HG03175 (cell line): ENCODE data around the gene ANKRD18B.
"Not testable (repeated sequence)": the region's sequence is repeated elsewhere in the genome, so short reads cannot be mapped to it uniquely, and the experiment has no call there.

Experiments
- ATAC-seq: cut with Tn5 transposase; IDR thresholded peaks from one replicate; pipeline ENCODE4 v1.9.1; 2021; ENCODE audit warnings: mild to moderate bottlenecking, moderate library complexity; ENCODE audit not compliant: unreplicated experiment

Gene ANKRD18B

DNA sequence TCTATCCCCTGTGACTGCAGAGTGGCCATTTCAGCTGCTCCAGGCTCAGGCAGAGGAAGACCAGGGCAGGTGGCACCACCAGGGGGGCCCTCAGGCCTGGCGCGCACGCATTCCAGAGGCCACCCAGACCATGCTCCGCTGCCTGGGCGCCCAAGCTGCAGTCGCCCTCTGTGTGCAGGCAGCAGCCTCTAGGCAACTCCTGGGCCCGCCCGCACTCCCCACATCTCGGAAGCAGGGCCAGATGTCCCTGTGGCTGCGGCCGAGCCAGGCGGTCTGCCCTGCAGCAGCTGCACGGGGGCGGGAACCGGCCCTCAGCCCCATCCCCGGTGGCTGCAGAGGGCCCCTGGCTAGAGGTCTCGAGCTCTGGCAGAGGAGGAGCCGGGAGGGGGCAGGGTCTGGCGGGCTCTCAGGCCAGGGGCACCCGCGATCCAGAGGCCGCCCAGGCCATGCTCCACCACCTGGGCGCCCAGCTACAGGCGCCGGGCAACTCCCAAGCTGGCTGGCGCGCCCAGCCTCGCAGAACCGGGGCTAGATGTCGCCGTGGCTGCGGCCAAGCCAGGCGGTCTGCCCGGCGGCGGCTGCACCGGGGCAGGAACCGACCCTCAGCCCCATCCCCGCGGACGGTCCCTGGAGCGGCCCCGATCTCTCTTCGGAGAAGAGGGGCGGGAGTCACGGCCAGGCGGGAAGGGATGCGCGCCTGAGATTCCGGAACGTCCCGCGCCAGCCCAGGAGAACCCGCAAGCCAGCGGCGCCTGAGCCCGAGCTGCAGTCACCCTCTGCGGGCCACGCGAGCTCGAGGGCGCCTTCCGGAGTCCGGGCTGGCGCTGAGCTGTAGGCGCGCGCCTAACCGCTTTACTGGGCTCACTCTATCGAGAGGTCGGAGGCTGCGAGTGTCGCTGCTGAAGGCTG, at the start of gene ANKRD18B:
TSS of gene ANKRD18B (plus strand) at position 855 of the 909 bp plus-strand sequence. CDS start 239 bp downstream, outside the sequence.
- not testable (repeated sequence) for ATAC-seq

DNA sequence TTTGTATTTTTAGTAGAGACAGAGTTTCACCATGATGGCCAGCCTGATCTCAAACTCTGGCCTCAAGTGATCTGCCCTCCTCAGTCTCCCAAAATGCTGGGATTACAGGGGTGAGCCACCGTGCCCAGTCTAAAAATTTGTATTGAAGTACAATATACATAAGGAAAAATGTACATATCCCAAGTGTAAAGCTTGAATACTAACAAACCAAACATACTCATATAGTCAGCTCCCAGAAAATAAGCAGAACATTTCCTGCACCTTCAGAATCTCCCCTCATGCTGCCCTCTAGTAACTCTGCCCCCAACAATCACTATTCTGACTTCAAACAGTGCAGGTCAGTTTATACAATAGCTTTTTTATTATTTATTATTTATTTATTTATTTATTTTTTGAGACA, 48.7 kb upstream of the ANKRD18B start:
- no peak for ATAC-seq

DNA sequence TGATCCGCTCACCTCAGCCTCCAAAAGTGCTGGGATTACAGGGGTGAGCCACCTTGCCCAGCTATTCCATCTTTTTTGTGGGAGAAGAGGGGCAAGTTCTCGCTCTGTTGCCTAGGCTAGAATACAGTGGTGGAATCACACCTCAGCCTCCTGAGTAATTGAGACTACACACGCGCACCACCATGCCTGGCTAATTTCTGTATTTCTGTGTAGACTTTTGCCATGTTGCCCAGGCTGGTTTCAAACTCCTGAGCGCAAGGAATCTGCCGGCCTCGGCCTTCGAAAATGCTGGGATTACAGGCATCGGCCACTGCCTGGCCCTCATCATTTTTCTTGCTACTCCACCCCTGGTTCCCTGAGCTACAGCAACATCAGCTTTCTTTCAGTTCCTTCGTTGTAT, 47.5 kb upstream of the ANKRD18B start:
- no peak for ATAC-seq

DNA sequence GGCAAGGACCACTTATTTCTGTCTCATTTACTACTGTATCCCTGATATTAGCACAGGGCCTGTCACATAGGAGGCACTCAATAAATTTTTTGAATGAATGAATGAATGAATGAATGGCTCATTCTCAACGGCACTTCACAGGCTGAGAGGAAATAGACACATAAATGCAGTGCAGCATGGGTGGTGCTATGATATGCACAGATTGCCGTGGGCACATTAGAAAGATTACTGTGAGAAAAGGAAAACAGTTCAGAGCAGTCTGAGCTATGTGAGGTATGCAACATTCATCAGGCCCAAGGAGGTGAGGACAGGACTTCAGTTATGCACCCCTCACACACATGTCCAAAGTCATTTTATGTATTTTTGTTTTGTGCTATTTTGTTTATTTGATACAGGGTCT, 43.9 kb upstream of the ANKRD18B start:
- ATAC-seq = no peak

DNA sequence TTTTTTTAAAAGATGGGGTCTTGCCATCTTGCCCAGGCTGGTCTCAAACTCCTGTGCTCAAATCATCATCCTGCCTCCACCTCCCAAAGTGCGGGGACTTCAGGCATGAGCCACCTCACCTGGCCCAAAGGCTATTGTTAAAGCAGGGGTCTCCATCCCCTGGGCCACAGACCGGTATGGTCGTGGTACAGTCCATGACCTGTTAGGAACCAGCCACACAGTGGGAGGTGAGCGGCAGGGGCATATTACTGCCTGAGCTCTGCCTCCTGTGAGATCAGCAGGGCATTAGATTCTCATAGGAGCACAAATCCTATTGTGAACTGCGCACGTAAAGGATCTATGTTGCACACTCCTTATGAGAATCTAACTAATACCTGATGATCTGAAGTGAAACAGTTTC, 43.1 kb upstream of the ANKRD18B start:
- ATAC-seq = no peak

DNA sequence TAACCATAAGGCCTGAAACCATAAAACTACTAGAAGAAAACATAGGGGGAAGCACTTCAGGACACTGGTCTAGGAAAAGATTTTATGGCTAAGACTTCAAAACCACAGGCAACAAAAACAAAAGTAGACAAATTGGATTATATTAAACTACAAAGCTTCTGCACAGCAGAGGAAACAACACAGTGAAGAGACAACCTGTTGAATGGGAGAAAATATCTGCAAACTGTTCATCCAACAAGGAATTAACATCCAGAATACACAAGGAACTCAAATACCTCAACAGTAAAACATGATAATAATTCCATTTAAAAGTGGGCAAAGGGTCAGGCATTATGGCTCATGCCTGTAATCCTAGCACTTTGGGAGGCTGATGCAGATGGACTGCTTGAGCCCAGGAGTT, 38.7 kb upstream of the ANKRD18B start:
- not testable (repeated sequence) for ATAC-seq

DNA sequence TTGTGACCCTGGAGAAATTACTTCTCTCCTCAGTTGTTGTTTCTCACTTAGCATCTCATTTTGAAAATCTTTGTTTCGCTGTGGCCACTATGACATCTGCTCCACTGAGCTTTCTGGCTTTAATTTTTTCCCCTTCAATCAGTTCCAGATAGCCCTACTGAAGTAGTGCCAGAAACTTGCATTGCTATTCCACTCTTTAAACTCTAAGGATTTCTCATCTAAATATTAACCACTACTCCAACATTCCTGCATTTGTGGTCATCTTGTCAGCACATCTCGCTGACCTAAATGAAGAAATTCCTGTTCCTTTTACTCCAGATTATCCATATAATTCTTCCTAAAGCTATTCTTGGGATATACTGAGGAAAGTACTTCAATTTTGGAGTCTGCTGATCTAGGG, 35.0 kb upstream of the ANKRD18B start:
- ATAC-seq = no peak

DNA sequence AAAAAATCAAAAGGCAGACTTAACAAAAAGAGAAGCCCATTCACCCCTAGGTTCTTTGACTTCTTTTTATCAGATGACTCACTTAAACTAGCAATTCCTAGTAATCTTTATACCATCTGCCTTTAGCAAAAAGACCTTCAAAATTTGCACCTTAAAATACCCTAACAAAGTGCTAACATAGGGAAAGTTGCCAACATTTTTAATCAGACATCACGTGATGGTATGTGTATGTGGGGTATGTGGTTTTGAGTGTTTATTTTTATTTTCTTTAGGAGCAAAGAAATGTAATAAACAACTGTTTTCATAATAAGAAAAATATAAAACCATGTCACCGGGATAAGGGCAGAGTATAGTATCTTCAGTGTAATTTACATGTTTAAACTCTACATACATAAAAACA, 30.2 kb upstream of the ANKRD18B start:
- not testable (repeated sequence) for ATAC-seq

DNA sequence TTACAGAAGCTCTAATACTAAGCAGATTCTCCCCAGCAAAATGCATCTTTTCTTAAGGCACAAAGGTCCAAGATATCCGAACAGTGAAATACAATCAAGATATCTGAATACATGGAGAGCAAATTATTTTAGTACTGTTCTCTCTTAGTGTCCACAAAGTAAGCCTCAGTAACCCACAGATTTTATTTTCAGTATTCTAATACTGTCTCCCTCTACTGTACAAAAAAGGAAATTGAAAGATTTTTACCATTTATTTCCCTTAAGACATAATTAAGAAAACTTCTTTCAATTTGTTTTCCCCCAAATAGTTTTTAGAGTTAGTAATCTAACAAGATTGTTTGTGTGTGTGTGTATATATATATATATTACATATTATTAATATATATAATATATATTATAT, 25.7 kb upstream of the ANKRD18B start:
- ATAC-seq = no peak

DNA sequence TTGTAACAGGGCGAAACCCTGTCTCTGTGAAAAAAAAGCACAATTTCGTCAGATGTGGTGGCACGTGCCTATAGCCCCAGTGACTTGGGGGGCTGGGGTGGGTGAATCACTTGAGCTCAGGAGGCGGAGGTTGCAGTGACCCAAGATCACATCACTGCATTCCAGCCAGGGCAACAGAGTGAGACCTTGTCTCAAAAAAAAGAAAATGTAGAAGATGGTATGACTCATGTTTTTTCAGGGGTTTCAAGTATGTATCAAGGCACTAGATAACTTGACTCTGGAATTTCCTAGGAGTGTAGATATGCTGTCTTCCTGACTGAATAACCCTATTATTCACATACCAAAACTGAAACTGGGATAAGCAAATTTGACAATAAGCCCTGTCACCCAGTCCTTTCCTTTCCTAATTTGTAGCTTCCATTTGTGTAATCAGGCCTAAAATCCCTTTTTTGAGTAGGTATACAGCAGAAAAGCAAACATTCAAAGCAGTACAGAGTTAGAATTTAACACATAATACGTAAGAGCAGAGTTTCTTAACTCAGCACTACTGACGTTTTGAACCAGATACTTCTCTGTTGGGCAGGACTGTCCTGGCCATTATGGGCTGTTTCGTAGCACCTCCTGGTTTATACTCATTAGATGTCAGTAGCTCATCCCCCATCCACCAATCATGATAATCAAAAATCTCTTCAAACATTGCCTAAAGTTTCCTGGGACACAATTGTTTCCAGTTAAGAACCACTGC, 17.3 kb upstream of the ANKRD18B start:
- ATAC-seq = no peak

DNA sequence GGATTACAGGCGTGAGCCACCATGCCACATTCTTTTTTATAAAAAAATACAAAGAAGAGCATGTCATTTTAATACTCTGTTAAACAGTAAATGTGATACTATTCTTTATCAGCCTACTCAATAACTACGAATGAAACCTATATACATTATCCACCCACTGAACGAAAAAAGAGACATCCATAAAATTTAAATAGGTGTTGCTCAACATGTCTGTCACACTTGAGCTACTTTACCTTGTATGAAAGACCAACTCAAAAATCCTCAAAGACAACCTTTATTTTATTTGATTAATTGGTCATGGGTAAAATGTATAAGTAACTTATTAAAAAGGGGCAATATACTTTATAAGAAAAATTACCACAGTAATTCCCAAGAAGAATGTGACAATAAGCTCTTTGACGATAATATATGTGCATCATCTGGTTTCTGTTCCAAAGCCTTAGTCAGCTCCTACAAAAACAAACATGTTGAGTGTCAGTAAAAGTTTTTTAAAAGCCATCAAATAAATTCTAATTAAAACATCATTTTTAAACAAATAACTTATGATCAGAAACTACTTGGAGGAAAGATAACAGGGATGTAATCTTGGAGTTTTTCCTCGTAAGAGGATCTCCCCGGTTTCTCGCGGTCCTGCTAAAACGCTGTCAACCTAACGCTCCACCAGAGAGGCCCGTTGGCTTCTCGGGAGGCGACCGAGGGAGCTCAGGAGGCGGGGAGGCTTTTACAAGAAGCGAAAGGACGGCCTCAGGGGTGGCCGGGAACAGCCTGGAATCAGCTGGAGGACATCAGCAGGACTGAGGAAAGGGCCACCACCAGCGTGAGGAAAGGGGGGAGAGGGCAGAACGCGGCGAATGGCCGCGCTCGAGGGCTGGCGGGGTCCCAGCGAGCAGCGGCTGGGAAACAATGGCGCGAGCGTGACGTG, 13.5 kb upstream of the ANKRD18B start:
- no peak for ATAC-seq

DNA sequence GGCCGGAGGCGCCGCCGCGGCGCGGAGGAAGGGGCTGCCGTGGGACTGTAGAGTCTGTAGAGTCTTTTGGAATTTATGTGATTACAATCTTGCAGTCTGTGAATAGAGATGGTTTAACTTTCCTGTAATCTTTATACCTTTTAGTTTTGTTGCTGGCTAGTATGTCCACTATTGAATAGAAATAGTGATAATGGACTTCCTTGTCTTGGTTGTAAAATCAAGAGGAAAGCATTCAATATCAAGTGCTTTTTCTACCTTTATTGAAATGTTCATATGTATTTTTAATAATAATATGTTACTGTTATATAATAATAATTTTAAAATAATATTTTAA, 12.9 kb upstream of the ANKRD18B start:
- ATAC-seq = not testable (repeated sequence)

DNA sequence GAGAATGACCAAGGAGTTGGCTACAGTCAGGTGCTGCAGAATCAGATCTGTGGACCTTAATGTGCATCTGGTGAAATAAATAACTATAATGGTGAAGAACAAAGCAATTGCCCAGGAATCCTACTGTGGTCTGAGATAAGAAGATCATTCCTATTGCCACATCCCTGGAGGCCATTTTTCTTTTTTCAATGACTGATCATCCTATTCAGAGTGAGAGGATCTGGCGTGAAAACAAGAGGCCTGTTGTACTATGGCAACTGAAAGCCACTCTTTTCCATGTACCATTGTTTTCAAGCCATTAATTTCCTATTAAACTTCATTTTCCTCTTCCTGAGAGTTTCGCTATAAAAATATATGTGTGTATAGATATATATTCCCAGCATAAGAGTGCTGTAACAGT, 11.5 kb upstream of the ANKRD18B start:
- not testable (repeated sequence) for ATAC-seq

DNA sequence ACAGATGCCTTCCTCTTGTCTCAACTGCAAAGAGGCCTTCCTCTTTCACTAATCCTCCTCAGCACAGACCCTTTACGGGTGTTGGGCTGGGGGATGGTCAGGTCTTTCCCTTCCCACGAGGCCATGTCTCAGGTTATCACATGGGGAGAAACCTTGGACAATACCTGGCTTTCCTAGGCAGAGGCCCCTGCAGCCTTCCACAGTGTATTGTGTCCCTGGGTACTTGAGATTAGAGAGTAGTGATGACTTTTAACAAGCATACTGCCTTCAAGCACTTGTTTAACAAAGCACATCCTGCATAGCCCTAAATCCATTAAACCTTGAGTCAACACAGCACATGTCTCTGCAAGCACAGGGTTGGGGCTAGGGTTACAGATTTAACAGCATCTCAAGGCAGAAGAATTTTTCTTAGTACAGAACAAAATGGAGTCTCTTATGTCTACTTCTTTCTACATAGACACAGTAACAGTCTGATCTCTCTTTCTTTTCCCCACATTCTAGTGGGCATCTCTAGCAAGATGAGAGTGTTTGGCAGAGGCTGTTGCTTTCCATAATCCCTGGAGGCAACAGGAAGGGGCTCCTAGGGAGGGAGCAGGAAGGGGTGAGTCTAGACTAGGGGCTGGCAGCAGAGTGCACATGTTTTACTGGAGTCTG, 8.6 kb upstream of the ANKRD18B start:
- ATAC-seq = not testable (repeated sequence)

DNA sequence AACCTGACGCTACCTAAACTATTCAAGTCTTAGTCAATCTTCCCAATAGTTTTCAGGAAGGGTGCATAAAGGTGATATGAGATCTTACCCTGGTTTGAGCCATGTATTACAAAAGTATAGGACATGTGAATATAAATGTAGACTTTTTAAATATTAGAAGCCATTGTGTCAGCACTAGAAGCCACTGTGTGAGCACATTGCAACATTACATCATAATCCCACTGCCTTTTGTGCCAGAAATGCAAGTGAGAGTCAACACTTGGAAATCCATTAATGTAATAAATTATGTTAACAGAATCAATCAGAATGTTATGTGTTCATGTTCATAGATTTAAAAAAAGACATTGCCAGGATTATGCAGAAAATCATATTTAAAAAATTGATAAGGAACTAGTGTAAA, 7.7 kb upstream of the ANKRD18B start:
- ATAC-seq = not testable (repeated sequence)

DNA sequence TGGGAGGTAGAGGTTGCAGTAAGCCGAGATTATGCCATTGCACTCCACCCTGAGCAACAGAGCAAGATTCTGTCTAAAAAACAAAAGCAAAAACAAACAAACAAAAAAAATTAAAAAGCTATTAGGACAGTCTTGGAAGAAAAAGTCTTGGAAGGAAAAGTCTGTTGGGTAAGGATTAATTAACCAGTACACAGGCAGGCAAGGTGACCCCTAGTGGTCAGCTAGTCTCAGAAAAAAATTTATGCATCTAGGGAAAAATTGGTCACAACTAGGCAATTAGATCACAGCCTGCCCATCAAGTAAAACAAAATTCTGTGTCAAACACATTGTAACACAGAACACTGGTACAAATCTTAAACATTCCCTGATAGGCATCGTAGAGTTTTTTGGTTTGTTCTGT, 6.7 kb upstream of the ANKRD18B start:
- ATAC-seq = no peak

DNA sequence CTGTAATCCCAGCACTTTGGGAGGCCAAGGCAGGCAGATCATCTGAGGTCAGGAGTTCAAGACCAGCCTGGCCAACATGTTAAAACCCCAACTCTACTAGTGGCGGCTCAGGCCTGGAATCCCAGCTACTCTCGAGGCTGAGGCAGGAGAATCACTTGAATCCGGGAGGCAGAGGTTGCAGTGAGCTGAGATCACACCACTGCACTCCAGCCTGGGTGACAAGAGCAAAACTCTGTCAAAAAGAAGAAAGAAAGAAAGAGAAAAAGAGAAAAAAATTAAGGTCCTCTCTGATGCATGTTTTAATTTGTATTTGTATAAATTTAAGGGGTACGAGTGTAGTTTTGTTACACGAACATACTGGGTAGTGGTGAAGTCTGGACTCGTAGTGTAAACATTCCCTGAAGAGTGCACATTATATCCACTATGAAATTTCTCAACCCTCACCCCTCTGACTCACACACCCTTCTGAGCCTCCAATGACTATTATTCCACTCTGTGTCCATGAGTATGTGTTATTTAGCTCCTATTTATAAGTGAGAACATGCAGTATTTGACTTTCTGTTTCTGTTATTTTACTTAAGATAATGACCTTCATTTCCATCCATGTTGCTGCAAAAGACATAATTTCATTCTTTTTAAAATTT, 6.0 kb upstream of the ANKRD18B start:
- not testable (repeated sequence) for ATAC-seq

DNA sequence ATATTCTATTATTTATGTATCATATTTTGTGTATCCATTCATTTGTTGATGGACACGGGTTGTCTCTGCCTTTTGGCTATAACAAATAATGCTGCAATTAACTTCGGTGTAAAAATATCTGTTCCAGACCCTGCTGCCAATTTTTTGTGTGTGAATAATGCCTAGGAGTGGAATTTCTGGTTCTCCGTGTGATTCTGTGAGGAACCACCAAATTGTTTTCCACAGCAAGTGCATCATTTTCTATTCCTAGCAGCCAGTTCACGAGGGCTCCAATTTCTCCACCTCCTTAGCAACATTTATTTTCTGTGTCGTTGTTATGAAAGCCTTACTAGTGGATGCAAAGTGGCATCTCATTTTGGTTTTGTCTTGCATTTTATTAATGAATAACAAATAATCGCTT, 2.2 kb upstream of the ANKRD18B start:
- ATAC-seq = not testable (repeated sequence)

DNA sequence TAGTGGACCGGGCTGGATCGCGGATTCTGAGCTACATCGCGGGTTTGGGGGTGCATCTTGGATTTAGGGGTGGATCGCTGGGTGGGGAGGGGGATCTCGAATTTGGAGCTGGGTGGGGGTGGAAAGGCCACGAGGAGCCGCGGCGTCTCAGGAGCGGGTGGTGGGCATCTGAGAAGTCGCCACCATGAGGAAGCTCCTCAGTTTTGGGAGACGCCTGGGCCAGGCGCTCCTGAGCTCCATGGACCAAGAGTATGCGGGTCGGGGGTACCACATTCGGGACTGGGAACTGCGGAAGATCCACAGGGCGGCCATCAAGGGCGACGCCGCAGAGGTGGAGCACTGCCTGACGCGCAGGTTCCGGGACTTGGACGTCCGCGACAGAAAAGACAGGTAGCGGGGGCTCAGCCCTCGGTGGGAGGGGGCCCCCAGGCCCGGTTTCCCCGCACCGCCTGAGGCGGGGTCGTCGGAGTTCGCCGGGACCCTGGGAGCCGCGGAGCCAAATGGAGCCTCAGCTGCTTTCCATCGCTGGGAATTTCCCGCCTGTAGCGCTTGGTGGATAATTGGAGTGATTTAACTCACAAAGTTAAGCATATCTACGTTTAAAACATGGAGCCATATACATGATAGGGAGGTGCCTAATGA, 376 bp downstream of the ANKRD18B start:
- ATAC-seq = no peak

DNA sequence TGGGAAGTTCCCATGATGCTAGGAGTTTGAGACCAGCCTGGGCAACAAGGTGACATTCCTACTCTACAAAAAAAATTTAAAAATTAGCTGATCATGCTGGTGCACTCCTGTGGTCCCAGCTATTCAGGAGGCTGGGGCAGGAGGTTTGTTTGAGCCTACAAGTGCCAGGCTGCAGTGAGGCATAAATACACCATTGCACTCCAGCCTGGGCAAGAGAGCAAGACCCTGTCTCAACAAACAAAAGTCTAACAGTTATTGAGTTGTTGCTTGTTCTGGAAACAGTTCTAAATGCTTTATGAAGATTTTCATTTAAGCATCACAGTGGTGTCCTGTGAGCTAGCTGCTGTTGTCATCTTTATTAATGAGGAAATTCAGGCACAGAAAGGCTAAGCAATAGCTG, 4.0 kb downstream of the ANKRD18B start:
- ATAC-seq = not testable (repeated sequence)
